Activated CD4-positive, CD25-positive, alpha-beta regulatory T cell treated with anti-CD3 and anti-CD28 coated beads, Interleukin-2, amount 50 U/mL, for 72 hours (primary cell): ENCODE results near the gene SLC30A5.

ENCODE experiments used
- DNase-seq: peaks from one replicate; pipeline ENCODE4 v3.0.0; 2021

SLC30A5 gene

GRCh38 chr5:69170495-69170894 lies 76.7 kb downstream of the SLC30A5 start:
- no peak for DNase-seq

GRCh38 chr5:69170969-69171368 lies 77.2 kb downstream of the SLC30A5 start:
- no peak for DNase-seq
